ENCODE results near the gene GPR82. TPM values are rescaled to one million over a fixed set of nuclear protein-coding genes. Genes with fewer than 3 reads are reported as not detected.

The GPR82 gene
- total RNA-seq, result not detected in 2 replicates

GRCh38 chrX:41723826-41724225 is at the start of gene GPR82:
Gene GPR82, plus strand, starts transcription at chrX:41724181. Its CDS starts 2,846 bp downstream, at chrX:41727027.

DNA sequence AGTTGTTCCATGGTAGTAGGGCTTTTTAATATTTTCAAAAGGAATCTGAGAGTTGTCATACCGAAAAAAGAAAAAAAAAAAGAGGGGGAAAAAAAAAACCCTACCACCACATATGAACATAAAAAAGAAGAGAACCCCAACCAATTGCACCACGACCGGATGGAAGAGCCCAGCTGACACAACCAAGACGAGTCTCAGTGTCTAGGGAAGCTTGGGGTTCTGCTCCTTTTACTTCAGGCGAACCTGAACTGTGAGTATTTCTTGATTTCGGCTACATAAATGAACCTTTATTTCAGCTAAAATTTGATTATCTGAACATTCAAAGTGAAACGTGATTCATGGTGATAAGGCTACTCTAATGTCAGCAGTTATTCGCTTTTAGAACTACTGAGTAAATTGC is 35.1 kb upstream of the GPR82 start, which contains the start of gene GPR34:
Gene GPR34, plus strand, starts transcription at position 139 of the 400 bp plus-strand sequence. CDS start 6,661 bp downstream, outside the sequence.

Other genes starting within 250 kb of the GPR82 start
- gene GPR34, start 35.2 kb upstream of the GPR82 start, total RNA-seq, result not detected in 2 replicates
- 24.4 and 35.4 TPM in 2 replicates for gene CASK, start 199.4 kb downstream of the GPR82 start, total RNA-seq